Mammary epithelial cell (primary cell): ENCODE results near the gene ESPL1.

ENCODE experiments used
- CTCF ChIP-seq, 2 donors: IDR thresholded peaks in 1 of 2; conservative IDR thresholded peaks in 1 of 2; 2 replicates each; pipeline ENCODE4 v1.5.1; 2011 to 2012; ENCODE audit warnings: inconsistent platforms in 2 of 2, low read length in 2 of 2, mild to moderate bottlenecking in 2 of 2, control low read depth in 1 of 2, low read depth in 1 of 2; ENCODE audit not compliant: insufficient read depth in 1 of 2; ENCODE audit errors: extremely low read depth in 1 of 2
- EZH2 ChIP-seq: IDR thresholded peaks from 2 replicates; pipeline ENCODE4 v1.6.1; 2012; ENCODE audit warnings: low read length, inconsistent platforms, borderline replicate concordance

GRCh38 chr12:53279283-53279869 lies 11.3 kb downstream of the ESPL1 start:
- TF ChIP-seq CTCF (conservative IDR thresholded peaks at IDR 0.05 in 1 of 2, IDR thresholded peaks at IDR 0.05 in 1 of 2; ENCODE audit: extremely low read depth in 1 of 2, insufficient read depth in 1 of 2, low read depth in 1 of 2, low read length in 2 of 2), result no peak
- TF ChIP-seq EZH2, result no peak
